HG02938 (cell line): ENCODE measurements around the gene ZNF473.
A peak's percentile ranks its signal among the peaks of the same experiment; 100 is the strongest.

Experiments
- ATAC-seq: cut with Tn5 transposase; IDR thresholded peaks from one replicate; pipeline ENCODE4 v1.9.1; 2021; ENCODE audit warnings: mild to moderate bottlenecking, moderate library complexity; ENCODE audit not compliant: unreplicated experiment

Gene ZNF473

DNA sequence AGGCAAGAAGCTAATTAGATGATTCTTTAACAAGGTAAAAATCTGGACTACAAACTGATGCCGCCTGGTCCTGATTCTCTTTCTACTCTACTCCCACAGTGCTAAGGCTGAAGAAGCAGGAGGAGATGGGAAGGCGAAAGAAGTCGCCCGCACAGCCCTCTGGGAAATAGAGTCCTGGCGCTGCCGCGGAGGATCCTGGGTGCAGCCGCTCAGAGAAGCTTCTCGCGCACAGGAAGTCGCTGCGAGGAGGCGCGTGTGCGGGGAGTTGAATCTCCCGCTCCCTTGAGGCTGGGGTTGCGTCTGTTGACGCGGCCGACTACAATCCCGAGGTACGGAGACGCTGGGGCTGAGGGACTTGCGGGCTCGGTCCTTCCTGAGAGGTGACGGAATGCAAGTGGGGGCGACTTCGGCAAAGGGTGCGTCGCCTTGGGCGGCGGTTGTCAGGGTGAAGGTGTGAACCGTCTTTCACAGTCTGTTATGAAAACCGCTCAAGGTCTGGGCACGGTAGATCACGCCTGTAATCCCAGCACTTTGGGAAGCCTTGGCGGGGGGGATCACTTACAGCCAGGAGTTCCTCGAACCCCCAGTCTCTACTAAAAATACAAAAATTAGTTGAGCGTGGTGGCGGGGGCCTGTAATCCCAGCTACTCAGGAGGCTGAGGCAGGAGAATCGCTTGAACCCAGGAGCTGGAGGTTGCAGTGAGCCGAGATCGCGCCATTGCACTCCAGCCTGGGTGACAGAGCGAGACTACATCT is at the start of gene ZNF473:
TSS of gene ZNF473 (plus strand) at position 212 of the 756 bp plus-strand sequence. CDS start 5,078 bp downstream, outside the sequence.
- ATAC-seq, result peak; percentile 70

DNA sequence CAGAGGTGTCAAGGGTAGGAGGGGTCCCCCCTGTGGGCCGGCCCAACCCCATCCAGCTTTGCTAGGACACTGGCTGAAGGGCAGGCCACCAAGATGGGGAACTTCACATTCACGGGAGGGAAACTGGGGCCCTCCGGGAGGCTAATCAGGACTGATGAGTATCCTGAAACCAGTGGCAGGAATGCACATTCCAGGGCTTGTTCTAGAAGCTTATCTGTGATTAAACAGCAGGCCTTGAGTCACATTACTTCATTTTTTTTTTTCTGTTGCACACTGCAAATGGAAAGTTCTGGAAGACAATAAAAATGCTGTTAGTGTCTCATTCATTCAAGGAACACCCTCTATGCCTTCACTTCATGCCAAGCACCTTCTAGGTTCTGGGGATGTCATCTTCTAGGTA is 49.3 kb upstream of the ZNF473 start:
- no peak for ATAC-seq

DNA sequence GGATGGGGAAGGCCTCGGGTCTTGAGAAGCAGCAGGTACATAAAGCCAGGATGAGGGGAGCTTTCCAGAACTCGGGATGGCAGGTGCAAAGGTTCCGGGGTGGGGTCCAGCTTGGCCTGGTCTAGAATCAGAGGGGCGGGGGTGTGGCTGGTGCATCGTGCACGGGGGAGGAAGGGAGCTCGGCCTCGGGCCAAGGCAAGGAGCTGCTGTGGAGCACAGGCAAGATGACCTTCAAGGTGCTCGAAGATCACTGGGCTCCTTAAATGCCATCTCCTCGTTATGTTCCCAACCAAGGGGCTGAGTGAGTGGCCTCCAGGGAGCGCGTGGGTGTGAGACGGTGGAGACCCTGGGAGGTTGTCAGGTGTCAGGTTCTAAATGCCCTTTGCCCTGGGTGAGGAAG is 48.7 kb upstream of the ZNF473 start:
- no peak for ATAC-seq

DNA sequence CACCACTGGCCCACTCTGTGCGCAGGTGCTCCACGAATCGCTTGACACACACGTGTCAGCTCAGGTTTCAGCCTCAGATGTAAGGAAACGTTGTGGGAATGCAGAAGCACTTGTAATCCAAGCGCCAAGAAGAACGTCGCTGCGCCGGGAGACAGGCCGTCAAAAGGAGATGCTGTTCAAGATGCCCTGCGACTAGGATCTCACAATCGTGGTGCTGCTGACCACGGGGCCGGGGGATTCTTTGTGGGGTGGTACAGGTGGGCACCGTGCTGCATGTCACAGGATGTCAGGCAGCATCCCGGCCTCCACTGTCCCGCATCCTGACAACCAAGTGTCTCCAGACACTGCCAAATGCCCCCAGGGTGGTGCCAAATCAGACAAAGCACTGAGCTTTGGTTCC is 47.9 kb upstream of the ZNF473 start:
- no peak for ATAC-seq

DNA sequence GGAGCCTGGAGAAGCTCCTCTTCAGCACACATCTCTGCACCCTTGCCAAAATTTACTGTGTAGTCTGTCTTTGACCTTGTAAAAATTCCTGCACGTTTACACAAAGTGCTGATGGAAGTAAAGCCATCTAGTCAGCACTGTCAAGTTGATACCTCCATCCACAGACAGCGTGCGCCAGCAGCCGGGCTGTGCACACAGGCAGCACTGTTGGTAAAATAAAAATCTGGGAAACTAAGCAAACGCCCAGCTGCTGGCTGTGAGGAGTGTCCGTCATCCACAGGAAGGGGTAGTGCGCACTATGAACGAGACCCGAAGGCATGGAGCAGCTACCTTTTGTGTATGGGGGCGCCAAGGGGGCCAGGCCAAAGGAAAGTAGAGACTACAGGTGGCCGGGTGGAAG is 47.5 kb upstream of the ZNF473 start:
- no peak for ATAC-seq

DNA sequence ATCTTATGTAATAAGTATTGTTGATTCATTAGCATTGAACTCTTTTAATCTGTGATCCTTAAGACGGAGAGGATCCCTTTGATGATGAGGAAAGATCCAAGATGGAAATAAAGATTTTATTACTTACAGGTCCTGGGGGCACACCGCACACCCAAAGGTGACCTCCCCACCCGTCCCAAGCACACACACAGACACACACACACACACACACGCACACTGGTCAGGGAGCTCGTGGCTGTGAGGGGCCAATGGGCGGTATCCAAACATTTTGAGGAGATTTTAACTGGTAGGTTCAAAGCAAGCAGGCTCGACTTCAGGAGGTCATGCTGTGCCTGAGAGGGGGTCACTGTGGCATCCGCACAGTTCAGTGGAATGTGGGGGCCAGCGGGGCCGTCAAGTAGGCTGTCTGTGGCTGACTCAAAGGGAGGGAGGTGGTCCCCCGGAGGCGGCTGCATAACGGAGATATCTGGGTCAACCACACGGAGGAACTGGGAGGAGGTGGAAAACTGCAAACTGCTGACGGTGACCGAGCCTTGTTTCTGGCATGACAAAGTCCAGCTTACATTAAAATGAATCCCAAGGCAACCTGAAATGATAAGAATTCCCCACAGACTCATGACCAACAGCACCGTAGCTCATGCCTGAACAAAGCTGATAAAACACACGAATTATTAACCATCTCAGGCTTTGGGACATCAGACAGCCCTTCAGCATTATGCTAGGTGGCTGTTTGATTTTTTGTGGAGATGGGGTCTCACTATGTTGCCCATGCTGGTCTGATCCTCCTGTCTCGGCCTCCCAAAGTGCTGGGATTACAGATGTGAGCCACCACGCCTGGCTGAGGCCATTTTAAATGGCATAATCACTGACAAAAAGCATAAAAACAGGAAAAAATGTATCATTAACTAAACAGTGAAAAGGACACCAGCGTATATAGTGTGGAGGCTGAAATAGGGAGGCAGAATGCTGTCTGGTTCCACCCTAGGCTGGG is 43.9 kb upstream of the ZNF473 start:
- ATAC-seq, result no peak

DNA sequence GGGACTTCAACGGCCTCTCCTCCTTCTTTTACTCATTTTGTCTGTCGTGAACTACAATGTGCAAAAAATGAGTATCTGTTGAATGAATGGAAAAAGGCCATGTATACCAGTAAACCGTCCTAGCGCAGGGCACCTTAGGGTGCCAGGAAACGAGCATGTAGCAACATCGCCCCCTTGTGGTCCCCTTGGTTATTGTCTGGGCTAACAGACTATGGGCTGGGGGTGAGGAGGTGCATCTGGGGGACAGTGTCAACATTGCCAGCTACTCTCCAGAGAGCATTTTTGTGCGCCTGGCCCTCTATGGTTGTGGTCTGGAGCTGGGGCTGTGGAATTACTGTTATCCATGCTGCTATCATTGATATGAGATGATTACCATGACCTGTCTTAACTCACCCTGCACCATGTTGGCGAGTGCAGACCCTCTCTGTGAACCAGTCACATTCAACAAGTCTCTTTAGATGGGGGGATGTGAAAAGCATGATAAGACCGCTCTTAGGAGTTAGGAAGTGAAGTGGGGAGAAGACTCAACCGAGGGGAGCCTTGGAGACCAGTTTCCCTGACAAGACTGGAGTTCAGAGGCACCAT is 42.1 kb upstream of the ZNF473 start:
- no peak for ATAC-seq

DNA sequence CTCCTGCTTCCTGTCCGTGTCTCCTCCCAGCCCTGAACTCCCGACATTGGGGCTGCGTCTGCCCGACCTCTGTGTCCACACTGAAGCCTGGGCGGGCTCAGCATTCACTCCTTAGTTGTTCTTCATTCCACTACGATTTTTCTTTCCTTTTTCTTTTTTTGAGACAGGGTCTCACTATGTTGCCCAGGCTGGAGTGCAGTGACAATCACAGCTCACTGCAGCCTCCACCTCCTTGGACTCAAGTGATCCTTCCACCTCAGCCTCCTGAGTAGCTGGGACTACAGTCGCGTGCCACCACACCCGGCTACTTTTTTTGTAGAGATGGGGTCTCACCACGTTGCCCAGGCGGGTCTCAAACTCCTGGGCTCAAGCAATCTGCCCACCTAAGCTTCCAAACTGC is 41.3 kb upstream of the ZNF473 start:
- no peak for ATAC-seq

DNA sequence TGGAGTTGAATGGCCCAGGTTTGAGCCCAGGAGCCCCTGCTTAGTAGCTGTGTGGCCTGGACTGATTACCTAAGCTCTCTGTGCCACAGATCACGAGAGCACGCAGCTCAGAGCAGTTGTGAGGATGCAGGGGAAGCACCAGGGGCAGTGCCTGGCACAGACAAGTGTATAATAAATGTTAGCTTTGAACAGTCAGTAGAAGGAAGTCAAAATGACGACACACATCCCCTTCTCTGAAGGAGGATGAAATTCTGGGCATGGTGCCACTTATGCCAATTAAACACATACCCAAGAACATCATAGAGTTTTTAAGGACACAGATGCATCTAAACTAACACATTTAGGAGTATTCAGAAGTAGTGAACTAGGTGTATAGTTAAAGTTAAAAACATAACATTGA is 39.9 kb upstream of the ZNF473 start:
- ATAC-seq, result no peak

DNA sequence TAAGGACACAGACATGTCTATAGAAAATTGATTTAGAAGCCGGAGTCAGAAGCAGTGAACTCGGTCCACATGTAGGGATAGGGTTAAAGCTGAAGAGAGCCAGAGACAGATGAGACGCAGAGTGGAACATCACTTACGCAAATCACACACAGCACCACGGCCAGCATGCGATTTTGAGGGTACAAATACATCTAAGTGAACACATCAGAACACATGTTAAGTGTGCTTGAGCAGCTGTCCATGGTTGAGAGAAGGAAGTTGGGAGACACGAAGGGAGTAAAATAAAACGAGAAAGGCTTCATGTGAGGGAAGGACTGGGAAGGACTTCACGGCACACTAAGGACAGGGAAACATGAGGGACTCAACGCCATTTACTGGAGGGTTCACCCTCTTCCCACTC is 39.5 kb upstream of the ZNF473 start:
- ATAC-seq, result no peak

DNA sequence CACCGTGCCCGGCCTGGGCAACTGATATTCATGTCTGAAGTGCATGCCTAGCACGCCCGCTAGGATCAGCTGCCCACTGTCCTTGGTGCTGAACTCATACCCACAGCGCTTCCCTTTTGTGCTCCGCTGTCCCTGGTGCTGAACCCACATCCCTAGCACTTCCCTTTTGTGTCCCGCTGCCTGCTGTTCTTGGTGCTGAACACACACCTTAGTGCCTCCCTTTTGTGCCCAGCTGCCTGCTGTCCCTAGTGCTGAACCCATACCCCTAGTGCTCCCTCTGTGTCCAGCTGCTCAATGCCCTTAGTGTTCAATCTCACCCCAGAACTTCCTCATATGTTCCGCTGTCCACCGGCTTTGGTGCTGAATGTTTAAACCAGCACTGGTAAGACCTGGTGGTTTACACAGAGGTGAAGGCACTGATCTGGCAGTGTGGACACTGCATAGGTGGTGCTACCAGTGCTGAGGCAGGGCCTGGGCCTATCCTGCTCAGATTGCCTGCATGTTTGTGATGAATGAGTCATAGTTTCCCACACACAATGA is 38.6 kb upstream of the ZNF473 start:
- peak; percentile 44 for ATAC-seq

DNA sequence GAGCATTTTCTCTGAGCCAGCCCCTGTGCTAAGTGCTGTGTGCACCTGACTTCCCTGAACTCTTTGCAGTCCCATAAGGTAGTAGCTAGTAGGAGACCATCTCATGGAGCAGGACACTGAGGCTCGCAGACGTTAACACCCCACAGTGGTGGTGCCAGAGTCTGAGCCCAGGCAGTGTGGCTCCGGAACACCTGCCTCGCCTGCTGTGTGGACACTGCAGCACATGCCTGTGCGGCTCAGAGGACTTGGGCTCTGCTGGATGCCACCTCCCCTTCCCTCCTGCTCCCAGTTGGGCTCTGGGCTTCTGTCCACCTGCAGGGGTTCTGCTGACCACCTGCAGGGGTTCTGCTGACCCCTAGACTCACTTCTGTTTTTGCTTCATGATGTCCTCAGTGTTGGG is 37.8 kb upstream of the ZNF473 start:
- no peak for ATAC-seq

DNA sequence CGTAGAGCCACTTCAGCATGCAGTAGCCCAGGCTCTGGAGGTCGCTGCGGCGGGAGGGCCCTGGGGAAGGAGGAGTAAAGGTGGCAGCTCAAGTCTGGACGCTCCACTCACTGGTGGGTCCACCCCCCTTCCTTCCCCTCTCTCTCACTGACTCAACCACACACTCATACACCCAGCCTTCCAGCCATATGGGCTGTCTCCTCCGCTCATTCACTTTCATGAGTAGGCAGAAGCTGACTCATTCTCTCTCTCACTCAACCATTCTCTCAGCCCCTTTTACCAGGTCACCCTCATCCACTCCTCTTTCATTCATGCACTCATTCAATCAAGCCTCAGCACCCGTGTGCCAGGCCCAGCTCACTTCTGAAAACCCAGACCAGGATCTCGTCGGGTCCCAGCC is 37.4 kb upstream of the ZNF473 start:
- no peak for ATAC-seq

DNA sequence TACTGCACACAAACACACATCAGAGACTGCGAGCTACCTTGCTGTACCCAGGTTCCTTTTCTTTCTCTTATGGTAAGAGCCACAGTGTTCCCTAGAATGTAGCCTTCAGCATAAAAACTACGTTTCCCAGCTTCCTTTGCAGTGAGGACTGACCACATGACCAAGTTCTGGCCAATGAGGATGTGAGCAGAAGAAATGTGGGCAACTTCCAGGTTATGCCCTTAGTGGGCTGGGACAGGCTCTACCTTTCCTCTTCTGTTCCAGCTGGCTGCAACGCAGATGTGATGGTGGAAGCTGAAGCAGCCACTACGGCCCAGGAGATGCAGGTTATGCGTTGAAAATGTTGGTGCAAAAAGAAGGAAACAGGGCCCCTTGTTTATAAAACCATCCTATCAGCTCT is 28.1 kb upstream of the ZNF473 start:
- ATAC-seq, result no peak

DNA sequence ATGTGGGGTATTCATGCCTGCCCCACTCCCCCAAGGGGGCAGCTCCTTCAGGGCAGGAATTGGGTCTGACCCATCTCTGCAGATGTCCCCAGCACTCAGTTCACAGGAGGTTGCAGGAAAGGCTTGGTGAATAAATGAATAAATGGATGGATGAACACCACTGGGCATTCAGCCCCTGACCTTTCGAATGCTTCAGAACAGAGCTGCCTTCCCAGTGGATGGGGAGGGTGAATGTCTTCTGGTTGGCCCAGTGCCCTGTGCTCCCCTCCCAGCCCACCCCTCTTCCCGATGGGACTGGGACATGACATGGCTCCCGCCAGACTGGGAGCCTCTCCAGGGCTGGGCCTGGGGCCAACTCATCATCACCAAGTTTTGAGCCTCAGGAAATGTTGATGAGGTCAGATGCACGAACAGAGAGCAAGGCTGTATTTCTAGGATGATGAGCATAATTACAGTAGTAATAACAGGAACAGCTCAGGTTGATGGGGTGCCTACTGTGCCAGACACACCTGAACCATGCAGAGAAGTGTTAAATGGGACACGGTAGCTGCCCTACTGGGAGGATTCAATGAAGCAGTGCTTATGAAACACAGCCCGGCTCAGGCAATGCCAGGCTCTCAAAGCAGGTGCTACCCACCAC is 26.3 kb upstream of the ZNF473 start:
- no peak for ATAC-seq

DNA sequence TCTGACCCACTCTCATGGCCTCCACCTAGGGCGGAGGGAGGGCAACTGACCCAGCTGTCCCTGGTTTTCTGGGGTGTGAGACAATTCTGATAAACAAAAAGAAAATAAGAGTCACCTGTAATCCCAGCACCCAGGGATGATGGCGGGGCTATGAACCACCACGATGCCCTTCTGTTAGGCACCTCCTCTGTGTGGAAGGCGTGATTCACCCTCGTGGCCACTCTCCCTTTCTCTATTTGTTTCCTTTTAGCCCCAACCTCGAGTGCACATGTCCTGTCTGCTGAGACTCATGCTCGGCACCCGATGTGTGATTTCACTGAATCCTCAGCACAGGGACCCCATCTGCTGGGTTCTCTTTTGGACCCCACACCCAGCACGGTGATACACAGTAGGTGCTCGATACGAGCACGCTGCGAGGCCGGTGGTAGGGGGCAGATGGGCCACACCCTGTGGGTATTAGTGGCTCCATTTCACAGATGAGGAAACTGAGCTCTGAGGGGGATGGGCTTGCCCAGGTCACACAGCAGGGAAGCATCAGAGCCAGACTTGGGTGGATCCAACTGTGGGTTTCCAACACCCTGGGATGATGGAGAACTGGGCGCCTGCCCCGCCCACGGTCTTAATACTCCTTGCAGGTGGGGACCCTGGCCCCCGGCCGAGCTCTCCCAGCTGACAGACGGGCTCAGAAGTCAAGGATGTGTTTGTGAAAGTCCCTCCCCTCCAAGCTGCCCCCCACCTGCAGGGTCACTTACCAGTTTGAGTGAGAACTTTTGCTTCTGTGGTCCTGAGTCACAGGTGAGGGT is 25.6 kb upstream of the ZNF473 start:
- no peak for ATAC-seq

DNA sequence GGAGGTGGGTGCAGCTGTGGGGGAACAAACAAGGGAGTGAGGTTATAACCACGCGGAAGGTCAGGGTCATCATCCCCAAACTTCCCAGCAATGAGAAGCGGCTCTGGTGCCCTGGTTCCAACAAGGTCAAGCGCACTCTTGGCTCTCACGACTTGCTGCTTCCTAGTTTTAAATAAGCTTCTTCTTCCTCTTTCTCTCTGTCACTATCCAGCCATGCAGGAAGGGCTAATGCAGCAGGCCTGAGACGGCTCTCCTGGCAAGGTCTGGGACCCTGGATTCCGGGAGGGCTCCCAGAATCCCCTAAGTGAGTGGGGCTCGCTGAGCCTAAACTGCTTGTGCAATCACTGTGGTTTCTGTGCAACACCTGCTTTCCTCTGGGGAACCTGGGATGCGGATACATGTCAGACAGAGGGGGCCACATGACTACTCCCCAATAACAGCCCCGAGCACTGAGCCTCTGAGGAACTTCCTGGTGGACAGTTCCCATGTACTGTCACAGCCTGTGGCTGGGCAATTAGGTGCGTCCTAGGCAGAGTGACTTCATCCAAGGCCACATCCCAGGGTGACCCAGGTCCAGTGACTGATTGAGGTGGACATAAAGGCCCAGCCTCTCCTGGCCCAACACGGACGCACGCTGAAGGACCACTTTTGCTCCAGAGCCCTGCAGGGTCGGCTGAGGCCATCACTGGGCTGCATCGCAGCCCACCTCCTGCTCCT is 24.8 kb upstream of the ZNF473 start:
- no peak for ATAC-seq

DNA sequence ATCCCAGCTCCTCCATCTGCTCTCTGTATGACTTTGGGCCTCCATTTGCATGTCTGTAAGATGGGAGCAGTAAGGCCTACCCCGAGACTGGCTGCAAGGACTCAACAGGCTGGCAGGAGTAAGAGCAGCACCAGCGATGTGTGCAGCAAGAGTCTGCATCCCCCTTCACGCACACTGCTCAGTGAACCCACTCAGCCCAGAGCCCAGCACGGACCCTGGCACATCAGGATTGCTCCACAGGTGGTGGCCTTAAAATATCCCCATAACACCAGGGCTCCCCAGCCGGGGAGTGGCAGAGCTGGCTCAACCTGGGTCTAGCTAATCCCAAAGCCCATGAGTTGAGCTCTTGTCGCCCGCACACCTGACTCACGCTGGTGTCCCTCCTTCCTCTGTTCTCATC is 24.0 kb upstream of the ZNF473 start:
- no peak for ATAC-seq

DNA sequence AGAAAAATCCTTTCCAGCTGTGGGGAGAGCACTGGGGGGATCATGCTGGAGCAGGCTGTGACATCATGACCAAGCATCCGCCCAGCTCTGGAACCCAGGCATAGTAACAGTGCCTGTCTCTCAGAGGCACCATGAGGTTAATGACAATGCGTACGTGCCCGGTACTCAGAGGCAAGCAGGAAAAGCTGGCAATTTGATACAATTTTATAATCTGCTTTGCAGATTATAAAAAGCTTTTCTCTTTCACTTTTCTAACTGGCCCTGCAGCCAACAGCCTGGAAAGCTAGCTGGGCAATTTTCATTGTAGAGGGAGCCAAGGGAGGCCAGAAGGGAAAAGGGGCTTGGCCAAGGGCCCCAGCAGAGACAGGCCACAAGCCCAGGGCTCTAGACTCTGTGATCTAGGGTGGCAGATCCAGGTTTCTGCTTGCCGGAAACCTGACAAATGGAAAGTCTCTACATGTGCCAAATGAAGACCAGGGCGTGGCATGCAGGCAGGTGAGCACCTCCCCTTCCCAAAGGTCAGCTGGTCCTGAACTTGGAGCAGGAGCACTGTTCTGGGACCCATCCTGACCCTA is 23.3 kb upstream of the ZNF473 start:
- ATAC-seq, result no peak
